ENCODE results near the gene PKIG. TPM values are rescaled to one million over a fixed set of nuclear protein-coding genes. Genes with fewer than 3 reads are reported as not detected.

PKIG gene
- total RNA-seq, 4 donors from 2014 or later = 305 to 398 (median 357) TPM

DNA sequence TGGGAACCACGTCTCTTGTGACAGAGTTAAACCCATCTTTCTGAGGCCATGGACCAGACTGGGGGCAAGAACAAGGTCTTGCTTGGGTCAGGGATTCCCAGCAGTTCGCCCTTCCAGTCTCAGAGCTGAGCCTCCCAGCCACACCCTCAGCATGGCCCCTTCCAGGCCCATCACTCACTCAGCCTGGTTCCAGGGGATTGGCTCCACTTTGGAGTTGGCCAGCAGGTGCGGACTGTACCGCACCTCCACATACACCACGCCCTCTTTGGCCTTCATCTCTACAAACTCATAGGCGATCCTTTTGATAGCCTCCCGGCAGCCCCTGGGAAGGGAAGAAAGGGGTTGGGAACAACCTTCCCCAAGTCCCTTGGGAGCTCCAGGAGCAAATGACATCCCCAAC is 43.9 kb downstream of the PKIG start:
- WGBS = 92% methylated on average over 7 of the region's 7 CpGs
- Histone ChIP-seq H3K27me3 (no peaks in the 10 kb centered on the region), H3K36me3 (peaks cover 0 to 77% (median 24%) of the 10 kb centered on the region in 4 donors), H3K4me1 (no peaks in the 10 kb centered on the region), H3K4me3 (no peak overlapping the region), H3K27ac (replicated peaks in 1 of 4) (no peak overlapping the region), H3K9me3 (peaks cover 0 to 6% (median 0%) of the 10 kb centered on the region in 4 donors)
- TF ChIP-seq EP300 (IDR thresholded peaks at IDR 0.05) (no peak), POLR2A (IDR thresholded peaks at IDR 0.05; ENCODE audit: low read depth) (no peak), POLR2AphosphoS5 (IDR thresholded peaks at IDR 0.05) (no peak)
- TF ChIP-seq, protein P1, sequence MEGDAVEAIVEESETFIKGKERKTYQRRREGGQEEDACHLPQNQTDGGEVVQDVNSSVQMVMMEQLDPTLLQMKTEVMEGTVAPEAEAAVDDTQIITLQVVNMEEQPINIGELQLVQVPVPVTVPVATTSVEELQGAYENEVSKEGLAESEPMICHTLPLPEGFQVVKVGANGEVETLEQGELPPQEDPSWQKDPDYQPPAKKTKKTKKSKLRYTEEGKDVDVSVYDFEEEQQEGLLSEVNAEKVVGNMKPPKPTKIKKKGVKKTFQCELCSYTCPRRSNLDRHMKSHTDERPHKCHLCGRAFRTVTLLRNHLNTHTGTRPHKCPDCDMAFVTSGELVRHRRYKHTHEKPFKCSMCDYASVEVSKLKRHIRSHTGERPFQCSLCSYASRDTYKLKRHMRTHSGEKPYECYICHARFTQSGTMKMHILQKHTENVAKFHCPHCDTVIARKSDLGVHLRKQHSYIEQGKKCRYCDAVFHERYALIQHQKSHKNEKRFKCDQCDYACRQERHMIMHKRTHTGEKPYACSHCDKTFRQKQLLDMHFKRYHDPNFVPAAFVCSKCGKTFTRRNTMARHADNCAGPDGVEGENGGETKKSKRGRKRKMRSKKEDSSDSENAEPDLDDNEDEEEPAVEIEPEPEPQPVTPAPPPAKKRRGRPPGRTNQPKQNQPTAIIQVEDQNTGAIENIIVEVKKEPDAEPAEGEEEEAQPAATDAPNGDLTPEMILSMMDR (IDR thresholded peaks at IDR 0.05) = no peak
- no peak for DNase-seq (ENCODE audit: extremely low spot score)
- intact Hi-C loops (cut with DNase I) = no loop called here

DNA sequence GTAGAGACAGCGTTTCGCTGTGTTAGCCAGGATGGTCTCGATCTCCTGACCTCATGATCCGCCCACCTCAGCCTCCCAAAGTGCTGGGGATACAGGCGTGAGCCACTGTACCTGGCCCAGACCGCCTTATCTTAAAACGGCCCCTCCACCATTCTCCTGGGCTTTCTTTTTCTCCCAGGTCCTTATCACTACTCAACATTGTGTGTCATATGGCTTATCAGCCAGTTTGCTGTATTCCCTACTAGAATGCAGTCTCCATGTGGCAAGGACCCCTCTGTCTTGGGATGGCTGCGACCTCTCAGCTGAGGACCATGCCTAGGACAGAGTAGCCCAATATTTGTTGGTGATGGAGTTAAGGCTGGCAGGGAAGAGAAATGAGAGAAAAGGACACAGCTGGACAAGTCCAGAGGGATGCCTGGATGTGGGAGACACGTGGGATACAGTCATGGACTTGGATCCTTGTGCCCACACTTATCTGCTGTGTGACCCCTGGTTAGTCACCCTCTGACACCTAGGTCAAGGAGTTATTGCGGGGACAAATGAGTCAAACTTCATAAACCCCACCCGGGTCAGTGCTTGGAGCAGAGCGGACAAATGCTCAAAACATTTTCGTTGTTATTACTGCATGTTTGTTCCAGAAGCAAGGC is 45.1 kb downstream of the PKIG start:
- H3K27me3 ChIP-seq = no peaks in the 10 kb centered on the region
- no peak overlapping the region for H3K4me3 ChIP-seq
- TF ChIP-seq POLR2A (IDR thresholded peaks at IDR 0.05; ENCODE audit: low read depth) (no peak), POLR2AphosphoS5 (IDR thresholded peaks at IDR 0.05) (no peak), EP300 (IDR thresholded peaks at IDR 0.05) (no peak)
- TF ChIP-seq, protein P1 (IDR thresholded peaks at IDR 0.05) = no peak
- 92% methylated on average over 10 of the region's 13 CpGs for WGBS
- peaks cover 0 to 65% (median 15%) of the 10 kb centered on the region in 4 donors for H3K36me3 ChIP-seq
- peaks cover 0 to 6% (median 0%) of the 10 kb centered on the region in 4 donors for H3K9me3 ChIP-seq
- intact Hi-C loops (cut with DNase I) = no loop called here
- peaks cover under 1 to 9% (median 8%) of the 10 kb centered on the region in 4 donors for H3K4me1 ChIP-seq
- H3K27ac ChIP-seq (replicated peaks in 1 of 4) = no peak overlapping the region
- no peak for DNase-seq (ENCODE audit: extremely low spot score)

DNA sequence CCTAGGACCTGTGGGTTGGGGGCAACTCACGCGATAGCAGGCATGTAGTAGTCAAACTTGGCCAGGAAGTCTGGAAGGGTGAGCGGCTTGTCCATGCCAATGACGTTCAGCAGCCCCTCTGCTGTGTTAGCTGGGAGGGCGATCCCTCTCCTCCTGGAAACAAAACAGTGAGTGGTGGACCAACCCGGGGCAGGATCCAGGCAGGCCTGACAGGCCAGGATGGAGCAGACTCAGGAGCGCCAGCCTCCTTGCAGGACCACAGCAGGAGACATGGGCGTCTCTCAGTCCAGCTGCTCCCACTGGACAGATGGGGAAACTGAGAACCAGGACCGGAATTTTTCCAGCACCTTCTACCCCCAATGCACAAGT is 46.6 kb downstream of the PKIG start:
- DNase-seq (ENCODE audit: extremely low spot score) = no peak
- Histone ChIP-seq H3K9me3 (no peaks in the 10 kb centered on the region), H3K36me3 (peaks cover 0 to 63% (median 8%) of the 10 kb centered on the region in 4 donors), H3K27ac (replicated peaks in 1 of 4) (no peak overlapping the region), H3K4me1 (peaks cover 13 to 24% (median 23%) of the 10 kb centered on the region in 4 donors), H3K4me3 (no peak overlapping the region), H3K27me3 (no peaks in the 10 kb centered on the region)
- no peak for TF ChIP-seq POLR2A (IDR thresholded peaks at IDR 0.05; ENCODE audit: low read depth)
- TF ChIP-seq, protein P1 (IDR thresholded peaks at IDR 0.05) = no peak
- TF ChIP-seq POLR2AphosphoS5 (IDR thresholded peaks at IDR 0.05) = no peak
- TF ChIP-seq EP300 (IDR thresholded peaks at IDR 0.05) = no peak
- 91% methylated on average over 9 of the region's 9 CpGs for WGBS
- intact Hi-C loops (cut with DNase I) = no loop called here

DNA sequence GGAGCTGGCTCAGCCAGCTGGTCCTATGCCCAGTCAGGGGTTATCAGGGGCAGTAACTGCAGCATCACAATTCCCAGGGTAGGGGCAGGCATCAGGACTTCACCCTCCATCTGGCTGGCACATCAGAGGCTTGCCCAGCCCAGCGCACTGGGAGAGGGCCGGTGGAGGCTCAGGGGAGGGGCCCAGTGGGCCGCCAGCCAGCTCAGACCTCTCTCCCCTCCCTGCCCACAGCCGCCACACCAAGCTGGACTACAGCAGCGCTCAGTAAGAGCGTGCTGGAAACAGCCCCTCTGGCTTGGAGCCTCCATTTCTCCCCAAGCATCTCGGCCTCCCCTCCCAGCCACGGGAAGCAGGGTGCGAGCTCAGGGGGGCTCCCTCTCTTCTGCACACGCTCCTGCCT is 47.2 kb downstream of the PKIG start:
- no peaks in the 10 kb centered on the region for H3K27me3 ChIP-seq
- H3K9me3 ChIP-seq = no peaks in the 10 kb centered on the region
- H3K4me3 ChIP-seq = no peak overlapping the region
- intact Hi-C loops (cut with DNase I) = no loop called here
- peaks cover 3 to 63% (median 9%) of the 10 kb centered on the region in 4 donors for H3K36me3 ChIP-seq
- TF ChIP-seq, protein P1 (IDR thresholded peaks at IDR 0.05) = no peak
- TF ChIP-seq EP300 (IDR thresholded peaks at IDR 0.05) = no peak
- TF ChIP-seq POLR2A (IDR thresholded peaks at IDR 0.05; ENCODE audit: low read depth) = no peak
- no peak for TF ChIP-seq POLR2AphosphoS5 (IDR thresholded peaks at IDR 0.05)
- H3K4me1 ChIP-seq = peaks cover 16 to 29% (median 26%) of the 10 kb centered on the region in 4 donors
- no peak overlapping the region for H3K27ac ChIP-seq (replicated peaks in 1 of 4)
- DNase-seq (ENCODE audit: extremely low spot score) = no peak
- WGBS = 79% methylated on average over 3 of the region's 10 CpGs

Data from esophagus muscularis mucosa (tissue), 4 donors.